KMS-11 (cell line): Measurements from ENCODE around the gene MPEG1.

Experiments
- H2AFZ ChIP-seq: fragments of 200-600 bp; sonication (generic); 2 replicates; pipeline ENCODE4 v1.6.1; 2016; ENCODE audit warnings: antibody characterized with exemption, mixed run types, low read depth
- H3K27ac ChIP-seq: fragments of 200-600 bp; sonication (generic); 2 replicates; pipeline ENCODE4 v1.6.1; 2016; ENCODE audit warnings: mild to moderate bottlenecking, mixed run types
- H3K27me3 ChIP-seq: fragments of 200-600 bp; sonication (generic); 2 replicates; pipeline ENCODE4 v1.6.1; 2017; ENCODE audit warnings: mild to moderate bottlenecking, low read depth, mixed run types, moderate library complexity; ENCODE audit not compliant: insufficient read depth
- H3K36me3 ChIP-seq: fragments of 200-600 bp; sonication (generic); 2 replicates; pipeline ENCODE4 v1.6.1; 2017; ENCODE audit warnings: mild to moderate bottlenecking, mixed run types; ENCODE audit not compliant: insufficient read depth
- H3K4me1 ChIP-seq: fragments of 200-600 bp; sonication (generic); 2 replicates; pipeline ENCODE4 v1.6.1; 2016; ENCODE audit warnings: mild to moderate bottlenecking, low read depth, mixed run types; ENCODE audit not compliant: poor library complexity, severe bottlenecking
- H3K4me2 ChIP-seq: fragments of 200-600 bp; sonication (generic); 2 replicates; pipeline ENCODE4 v1.7.0; 2016; ENCODE audit warnings: mild to moderate bottlenecking, mixed run types
- H3K4me3 ChIP-seq: fragments of 200-600 bp; sonication (generic); IDR thresholded peaks from 2 replicates; pipeline ENCODE4 v1.6.1; 2017; ENCODE audit warnings: low read depth, low read length, mixed read lengths; ENCODE audit not compliant: insufficient read depth
- H3K79me2 ChIP-seq: fragments of 200-600 bp; sonication (generic); 2 replicates; pipeline ENCODE4 v1.6.1; 2016; ENCODE audit warnings: low read depth, mixed run types; ENCODE audit not compliant: insufficient read depth
- H3K9ac ChIP-seq: fragments of 200-600 bp; sonication (generic); 2 replicates; pipeline ENCODE4 v1.6.1; 2016; ENCODE audit warnings: mild to moderate bottlenecking, mixed run types
- H4K20me1 ChIP-seq: fragments of 200-600 bp; sonication (generic); 2 replicates; pipeline ENCODE4 v1.6.1; 2016; ENCODE audit warnings: mild to moderate bottlenecking, mixed run types; ENCODE audit not compliant: insufficient read depth
- TF ChIP-seq, protein P1 (sequence below): fragments of 200-600 bp; sonication (generic); conservative IDR thresholded peaks from 2 replicates; pipeline ENCODE4 v1.6.1; 2017; ENCODE audit warnings: low read depth, mild to moderate bottlenecking, antibody characterized with exemption, low read length, moderate library complexity, mixed read lengths

MPEG1 gene

DNA sequence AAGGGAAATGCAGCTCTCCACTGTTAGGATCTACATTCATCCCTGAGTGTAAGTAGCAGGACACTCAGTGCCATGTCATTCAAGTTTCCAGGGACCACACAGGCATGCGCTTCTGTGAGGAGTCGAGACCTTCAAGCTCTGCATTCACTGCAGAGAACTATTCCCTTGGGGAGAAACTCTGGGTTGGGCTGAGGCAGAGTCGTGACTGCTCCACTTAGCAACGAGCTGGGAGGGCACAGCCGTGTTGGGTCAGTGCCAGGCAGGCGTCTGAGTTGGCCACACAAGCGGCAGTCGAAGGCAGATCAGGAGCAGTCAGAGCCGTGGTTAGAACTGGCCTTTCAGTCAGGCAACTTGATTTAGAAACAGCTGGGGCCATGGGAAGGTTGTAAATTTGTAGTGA lies 14.7 kb downstream of the MPEG1 start:
- no peak overlapping the region for H2AFZ ChIP-seq
- TF ChIP-seq, protein P1, sequence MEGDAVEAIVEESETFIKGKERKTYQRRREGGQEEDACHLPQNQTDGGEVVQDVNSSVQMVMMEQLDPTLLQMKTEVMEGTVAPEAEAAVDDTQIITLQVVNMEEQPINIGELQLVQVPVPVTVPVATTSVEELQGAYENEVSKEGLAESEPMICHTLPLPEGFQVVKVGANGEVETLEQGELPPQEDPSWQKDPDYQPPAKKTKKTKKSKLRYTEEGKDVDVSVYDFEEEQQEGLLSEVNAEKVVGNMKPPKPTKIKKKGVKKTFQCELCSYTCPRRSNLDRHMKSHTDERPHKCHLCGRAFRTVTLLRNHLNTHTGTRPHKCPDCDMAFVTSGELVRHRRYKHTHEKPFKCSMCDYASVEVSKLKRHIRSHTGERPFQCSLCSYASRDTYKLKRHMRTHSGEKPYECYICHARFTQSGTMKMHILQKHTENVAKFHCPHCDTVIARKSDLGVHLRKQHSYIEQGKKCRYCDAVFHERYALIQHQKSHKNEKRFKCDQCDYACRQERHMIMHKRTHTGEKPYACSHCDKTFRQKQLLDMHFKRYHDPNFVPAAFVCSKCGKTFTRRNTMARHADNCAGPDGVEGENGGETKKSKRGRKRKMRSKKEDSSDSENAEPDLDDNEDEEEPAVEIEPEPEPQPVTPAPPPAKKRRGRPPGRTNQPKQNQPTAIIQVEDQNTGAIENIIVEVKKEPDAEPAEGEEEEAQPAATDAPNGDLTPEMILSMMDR, result no peak
- no peaks in the 10 kb centered on the region for H3K27me3 ChIP-seq
- H3K79me2 ChIP-seq, result no peaks in the 10 kb centered on the region
- no peak overlapping the region for H3K27ac ChIP-seq
- no peak overlapping the region for H3K9ac ChIP-seq
- no peaks in the 10 kb centered on the region for H3K36me3 ChIP-seq
- H4K20me1 ChIP-seq, result no peaks in the 10 kb centered on the region
- peaks cover 26% of the 10 kb centered on the region for H3K4me1 ChIP-seq
- no peak overlapping the region for H3K4me2 ChIP-seq
- H3K4me3 ChIP-seq, result no peak overlapping the region

DNA sequence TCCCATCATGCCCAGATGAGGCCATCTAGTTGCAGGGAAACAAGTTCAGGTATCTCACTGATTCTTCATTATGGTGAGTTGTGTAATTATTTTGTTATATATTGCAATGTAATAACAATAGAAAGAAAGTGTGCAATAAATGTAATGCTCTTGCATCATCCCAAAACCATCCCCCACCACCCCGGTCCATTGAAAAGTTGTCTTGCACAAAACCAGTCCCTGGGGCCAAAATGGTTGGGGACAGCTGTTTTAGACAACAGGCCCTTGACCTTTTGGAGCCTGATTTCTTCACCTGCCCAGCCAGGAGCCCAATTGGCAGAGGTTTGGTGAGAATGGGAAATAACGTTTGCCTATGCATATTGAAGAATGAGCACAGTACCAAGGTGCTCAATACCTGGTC lies 15.9 kb downstream of the MPEG1 start:
- Histone ChIP-seq H3K79me2 (no peaks in the 10 kb centered on the region), H3K4me3 (no peak overlapping the region), H4K20me1 (no peaks in the 10 kb centered on the region), H3K4me2 (no peak overlapping the region), H3K27me3 (no peaks in the 10 kb centered on the region), H3K36me3 (no peaks in the 10 kb centered on the region), H3K9ac (no peak overlapping the region), H3K27ac (no peak overlapping the region), H2AFZ (no peak overlapping the region), H3K4me1 (peaks cover 26% of the 10 kb centered on the region)
- TF ChIP-seq, protein P1, result no peak

DNA sequence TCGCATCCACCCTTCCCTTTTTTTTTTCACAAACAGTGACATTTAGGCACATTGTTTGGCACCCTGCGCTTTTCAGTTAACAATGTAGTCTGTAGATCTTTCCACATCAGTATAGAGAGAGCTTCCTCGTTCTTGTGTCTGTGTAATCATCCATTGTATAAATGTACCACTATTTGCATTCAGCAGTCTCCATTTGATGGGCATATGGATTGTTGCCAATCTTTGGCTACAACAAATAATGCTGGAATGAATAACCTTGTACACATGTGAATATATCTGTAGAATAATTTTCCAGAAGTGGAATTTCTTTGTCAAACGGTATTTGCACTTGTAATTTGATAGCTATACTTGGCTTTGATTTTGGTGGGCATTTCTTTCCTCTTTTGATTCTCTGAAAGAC lies 17.1 kb downstream of the MPEG1 start:
- Histone ChIP-seq H3K79me2 (no peaks in the 10 kb centered on the region), H3K27ac (no peak overlapping the region), H3K36me3 (no peaks in the 10 kb centered on the region), H3K27me3 (no peaks in the 10 kb centered on the region), H3K4me3 (no peak overlapping the region), H3K4me2 (no peak overlapping the region), H3K4me1 (peaks cover 16% of the 10 kb centered on the region), H4K20me1 (no peaks in the 10 kb centered on the region), H2AFZ (no peak overlapping the region), H3K9ac (no peak overlapping the region)
- TF ChIP-seq, protein P1, result no peak

DNA sequence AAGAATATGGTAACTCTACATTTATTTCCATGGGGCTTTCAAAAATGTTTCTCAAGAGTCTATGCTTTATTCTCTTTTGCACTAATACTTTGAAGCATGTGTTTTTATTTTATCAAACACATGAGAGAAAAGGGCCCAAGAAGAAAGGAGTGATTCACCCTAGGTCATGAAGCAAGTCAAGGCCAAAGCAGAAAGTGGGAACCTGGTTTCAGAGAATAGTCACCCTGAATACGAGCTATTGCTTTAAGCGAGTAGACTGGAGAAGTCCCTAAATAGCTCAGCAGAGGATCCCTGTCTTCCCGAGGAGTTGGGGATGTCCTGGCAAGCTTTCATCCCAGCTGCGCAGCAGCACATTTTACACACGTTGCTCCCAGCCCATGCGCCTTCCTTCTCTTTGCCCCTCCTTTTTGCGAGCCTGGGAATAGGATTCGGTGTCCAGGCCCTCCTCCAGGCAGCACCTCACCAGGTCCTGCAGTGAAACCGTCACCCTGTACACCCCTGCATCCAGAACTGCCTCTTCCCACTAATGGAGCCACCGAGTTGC lies 19.1 kb downstream of the MPEG1 start:
- Histone ChIP-seq H3K4me2 (no peak overlapping the region), H2AFZ (no peak overlapping the region), H3K4me1 (no peaks in the 10 kb centered on the region), H3K79me2 (no peaks in the 10 kb centered on the region), H3K27ac (no peak overlapping the region), H3K27me3 (no peaks in the 10 kb centered on the region), H3K9ac (no peak overlapping the region), H3K4me3 (no peak overlapping the region), H3K36me3 (no peaks in the 10 kb centered on the region), H4K20me1 (no peaks in the 10 kb centered on the region)
- TF ChIP-seq, protein P1, result no peak
